Measurements from ENCODE around the gene CASK.

Gene CASK

DNA sequence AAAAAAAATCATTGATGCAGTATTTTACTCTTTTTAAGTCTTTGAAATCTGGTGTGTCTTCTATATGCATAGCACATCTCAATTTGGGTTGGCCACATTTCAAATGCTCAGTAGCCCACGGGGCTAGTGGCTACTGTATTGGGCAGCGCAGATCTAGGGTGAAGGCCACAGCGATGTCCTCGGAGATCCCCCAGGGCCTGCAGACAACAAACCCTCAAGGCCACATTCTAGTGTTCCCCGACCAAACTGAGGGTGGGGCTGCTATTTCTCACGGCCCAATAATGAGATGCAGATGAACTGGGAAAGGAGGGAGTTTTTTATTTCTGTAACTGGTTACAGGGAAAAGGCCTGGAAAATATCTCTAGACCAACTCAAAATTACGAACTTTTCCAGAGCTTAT, 452.6 kb downstream of the CASK start:
- DNase-seq (ENCODE audit: low spot score), result no peak

DNA sequence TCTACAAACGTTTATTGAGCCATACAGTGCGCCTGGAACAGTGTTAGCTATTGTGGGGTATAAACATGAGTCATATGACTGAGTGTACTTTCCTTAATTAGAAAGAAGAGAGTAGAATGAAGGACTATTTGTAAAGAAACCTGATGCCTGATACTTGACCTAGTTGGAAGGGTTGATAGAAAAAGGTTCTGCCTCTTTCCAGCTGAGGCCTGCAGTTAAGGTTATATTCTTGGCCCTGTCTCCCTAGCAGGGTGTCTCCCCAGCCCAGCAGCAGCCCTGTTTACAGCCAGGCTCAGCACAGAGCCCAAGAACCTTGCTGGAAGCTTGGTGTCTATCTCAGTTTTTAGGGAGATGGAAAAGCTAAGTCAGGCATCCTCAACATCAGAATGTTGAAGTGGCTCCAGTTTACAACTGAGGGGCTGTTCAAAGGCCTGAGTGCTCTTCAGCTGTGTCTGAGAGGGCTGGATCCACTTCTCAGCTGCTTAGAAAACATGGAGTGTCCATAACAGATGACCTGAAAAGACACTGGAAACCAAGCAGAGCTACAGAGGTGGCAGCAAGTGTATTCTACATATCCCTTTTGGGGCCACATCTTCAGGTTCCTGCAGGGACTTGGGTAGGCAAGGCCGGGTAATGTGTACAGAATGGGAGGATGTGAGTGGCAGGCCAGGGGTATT, 454.6 kb downstream of the CASK start:
- DNase-seq (ENCODE audit: low spot score), result no peak

All from HuH-7.5 (cell line).